H1 (cell line): Measurements from ENCODE around the gene CEP70.
"Not testable (repeated sequence)": the region's sequence is repeated elsewhere in the genome, so short reads cannot be mapped to it uniquely, and the experiment has no call there.

Experiments
- CBX8 ChIP-seq: fragments of 300-800, 300-1000 bp; sonication (generic); IDR thresholded peaks from 2 replicates; pipeline ENCODE4 v1.7.1; 2016; ENCODE audit warnings: low read depth, low read length, borderline replicate concordance
- CHD2 ChIP-seq: IDR thresholded peaks from 2 replicates; pipeline ENCODE4 v1.6.1; 2012; ENCODE audit warnings: low read length, improper control_type of control experiment
- CTCF ChIP-seq, 3 experiments: IDR thresholded peaks; 1 replicate in 2 of 3; 2 replicates in 1 of 3; pipeline versions ENCODE4 v1.5.1 to v1.6.1; 2011; ENCODE audit warnings: low read length in 3 of 3, mild to moderate bottlenecking in 3 of 3, inconsistent platforms in 2 of 3, low read depth in 1 of 3, moderate library complexity in 1 of 3; ENCODE audit not compliant: insufficient read depth in 1 of 3; ENCODE audit errors: control extremely low read depth in 1 of 3
- EZH2 ChIP-seq: fragments of 200-600 bp; sonication (generic); IDR thresholded peaks from 2 replicates; pipeline ENCODE4 v1.7.1; 2012; ENCODE audit warnings: low read depth, mild to moderate bottlenecking, moderate library complexity, low read length, inconsistent platforms; ENCODE audit not compliant: severe bottlenecking
- HDAC2 ChIP-seq, 2 experiments: fragments of 300-600 bp in 1 of 2; sonication (generic) in 1 of 2; IDR thresholded peaks; 2 replicates each; pipeline ENCODE4 v1.6.1; 2011 to 2012; ENCODE audit warnings: low read depth in 2 of 2, low read length in 2 of 2, mild to moderate bottlenecking in 2 of 2, moderate library complexity in 2 of 2, borderline replicate concordance in 1 of 2, inconsistent platforms in 1 of 2
- JUND ChIP-seq: IDR thresholded peaks from 2 replicates; pipeline ENCODE4 v1.6.1; 2011; ENCODE audit warnings: mild to moderate bottlenecking, improper control_type of control experiment, low read length
- MAX ChIP-seq: IDR thresholded peaks from 2 replicates; pipeline ENCODE4 v1.6.1; 2012; ENCODE audit warnings: inconsistent platforms
- POLR2A ChIP-seq, 2 experiments: IDR thresholded peaks; 1 replicate in 1 of 2; 2 replicates in 1 of 2; pipeline ENCODE4 v1.6.1; 2011; ENCODE audit warnings: low read depth in 2 of 2, low read length in 2 of 2, mild to moderate bottlenecking in 2 of 2; ENCODE audit errors: control extremely low read depth in 1 of 2
- POLR2AphosphoS5 ChIP-seq: IDR thresholded peaks from 2 replicates; pipeline ENCODE4 v1.6.1; 2011; ENCODE audit warnings: low read depth, low read length
- RFX5 ChIP-seq: IDR thresholded peaks from 2 replicates; pipeline ENCODE4 v1.6.1; 2011; ENCODE audit warnings: low read depth, low read length, improper control_type of control experiment, borderline replicate concordance
- SIN3A ChIP-seq, 2 experiments: IDR thresholded peaks in 1 of 2; conservative IDR thresholded peaks in 1 of 2; 2 replicates each; pipeline ENCODE4 v1.6.1; 2011 to 2012; ENCODE audit warnings: low read length in 2 of 2, improper control_type of control experiment in 1 of 2, low read depth in 1 of 2, mild to moderate bottlenecking in 1 of 2
- SP2 ChIP-seq: IDR thresholded peaks from 2 replicates; pipeline ENCODE4 v1.6.1; 2012; ENCODE audit warnings: mild to moderate bottlenecking, low read length, inconsistent platforms
- TAF1 ChIP-seq: IDR thresholded peaks from 2 replicates; pipeline ENCODE4 v1.6.1; 2011; ENCODE audit warnings: mild to moderate bottlenecking, low read depth, low read length
- TBP ChIP-seq: IDR thresholded peaks from 2 replicates; pipeline ENCODE4 v1.6.1; 2011; ENCODE audit warnings: low read depth, low read length, improper control_type of control experiment

GRCh38 chr3:138486580-138486979 is 107.5 kb downstream of the CEP70 start:
- TF ChIP-seq TBP; CTCF (IDR thresholded peaks at IDR 0.05; ENCODE audit: control extremely low read depth in 1 of 3, insufficient read depth in 1 of 3, low read depth in 1 of 3, low read length in 3 of 3); TAF1; CBX8; EZH2; RFX5; JUND; HDAC2 (IDR thresholded peaks at IDR 0.05; ENCODE audit: borderline replicate concordance in 1 of 2, low read depth in 2 of 2, low read length in 2 of 2); POLR2A (IDR thresholded peaks at IDR 0.05; ENCODE audit: control extremely low read depth in 1 of 2, low read depth in 2 of 2, low read length in 2 of 2); SIN3A (conservative IDR thresholded peaks at IDR 0.05 in 1 of 2, IDR thresholded peaks at IDR 0.05 in 1 of 2; ENCODE audit: low read depth in 1 of 2, low read length in 2 of 2); POLR2AphosphoS5; CHD2; MAX; SP2: not testable (repeated sequence)
